GM19099 (cell line): Measurements from ENCODE around the gene IFITM2.
A peak's percentile ranks its signal among the peaks of the same experiment; 100 is the strongest.

Experiments
- POLR2A ChIP-seq: IDR thresholded peaks from 3 replicates; pipeline ENCODE4 v1.6.1; 2011; ENCODE audit warnings: low read depth; ENCODE audit not compliant: insufficient read length; ENCODE audit errors: extremely low read depth

IFITM2 gene

GRCh38 chr11:288478-289397 lies 18.9 kb upstream of the IFITM2 start, which contains the start of gene PGGHG:
PGGHG (plus strand) TSS chr11:289126; CDS start chr11:289817, 691 bp downstream.
- TF ChIP-seq POLR2A = peak; percentile 67

DNA sequence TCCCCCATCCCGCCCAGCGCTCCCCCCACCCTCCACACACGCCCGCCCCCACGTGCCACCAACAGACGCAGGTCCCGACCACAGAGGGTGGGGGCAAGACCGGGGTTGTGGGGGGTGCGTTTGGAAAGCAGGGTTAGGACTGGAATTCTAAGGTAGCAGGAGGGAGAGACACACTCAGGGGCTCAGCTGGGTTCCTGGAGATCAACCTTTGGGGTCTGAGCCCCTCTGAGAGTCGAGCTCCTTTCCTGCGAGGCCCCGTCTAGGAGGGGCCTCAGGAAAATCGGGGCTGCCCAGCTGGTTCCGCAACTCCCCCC lies 18.3 kb upstream of the IFITM2 start:
- TF ChIP-seq POLR2A = no peak

- no peak for TF ChIP-seq POLR2A
Measured at GRCh38 chr11:289712-290620, 17.6 kb upstream of the IFITM2 start.

GRCh38 chr11:290621-291231 lies 16.9 kb upstream of the IFITM2 start:
- no peak for TF ChIP-seq POLR2A

DNA sequence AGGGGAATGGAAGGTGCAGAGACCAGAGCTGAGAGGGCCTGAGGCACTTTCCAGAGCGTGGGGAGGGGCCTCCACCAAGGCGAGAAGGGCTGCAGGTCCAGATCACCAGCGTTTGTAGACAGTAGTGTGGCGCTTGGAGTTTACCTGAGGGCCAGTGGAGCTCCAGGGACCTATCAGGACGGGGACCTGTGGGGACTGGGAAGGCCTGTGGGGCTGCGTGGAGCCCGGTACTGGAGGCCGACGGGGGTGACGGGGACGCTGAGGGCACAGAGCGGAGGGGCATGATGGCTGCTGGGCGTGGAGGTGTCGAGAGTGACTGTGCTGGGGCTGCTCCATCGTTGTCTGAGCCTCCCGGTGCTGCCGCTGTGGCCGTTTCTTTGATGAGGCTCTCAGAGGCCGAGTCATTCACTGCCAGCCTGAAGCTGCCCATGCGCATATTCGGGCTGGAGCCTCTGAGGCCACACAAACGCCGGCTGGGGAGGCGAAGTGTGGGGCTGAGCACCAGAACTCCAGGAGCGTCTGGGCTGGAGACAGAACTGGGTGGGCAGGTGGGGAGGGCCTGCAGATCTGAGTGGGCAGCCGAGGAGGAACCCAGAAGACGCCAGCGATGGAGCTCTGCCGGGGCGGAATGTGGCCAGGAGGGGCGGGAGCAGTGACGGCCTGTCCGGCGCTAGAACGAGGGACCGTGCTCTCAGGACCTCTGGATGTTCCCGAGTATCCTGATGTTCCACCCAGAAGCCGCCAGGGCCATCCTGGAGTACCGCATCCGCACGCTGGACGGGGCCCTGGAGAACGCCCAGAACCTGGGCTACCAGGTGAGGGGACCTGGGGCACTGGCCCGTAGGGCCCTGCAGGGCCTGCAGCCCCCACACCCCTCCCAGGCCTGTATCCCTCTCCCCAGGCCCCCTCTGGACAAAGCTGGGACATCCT lies 16.1 kb upstream of the IFITM2 start:
- TF ChIP-seq POLR2A = no peak

- no peak for TF ChIP-seq POLR2A
Measured at GRCh38 chr11:292211-293121, 15.2 kb upstream of the IFITM2 start.

DNA sequence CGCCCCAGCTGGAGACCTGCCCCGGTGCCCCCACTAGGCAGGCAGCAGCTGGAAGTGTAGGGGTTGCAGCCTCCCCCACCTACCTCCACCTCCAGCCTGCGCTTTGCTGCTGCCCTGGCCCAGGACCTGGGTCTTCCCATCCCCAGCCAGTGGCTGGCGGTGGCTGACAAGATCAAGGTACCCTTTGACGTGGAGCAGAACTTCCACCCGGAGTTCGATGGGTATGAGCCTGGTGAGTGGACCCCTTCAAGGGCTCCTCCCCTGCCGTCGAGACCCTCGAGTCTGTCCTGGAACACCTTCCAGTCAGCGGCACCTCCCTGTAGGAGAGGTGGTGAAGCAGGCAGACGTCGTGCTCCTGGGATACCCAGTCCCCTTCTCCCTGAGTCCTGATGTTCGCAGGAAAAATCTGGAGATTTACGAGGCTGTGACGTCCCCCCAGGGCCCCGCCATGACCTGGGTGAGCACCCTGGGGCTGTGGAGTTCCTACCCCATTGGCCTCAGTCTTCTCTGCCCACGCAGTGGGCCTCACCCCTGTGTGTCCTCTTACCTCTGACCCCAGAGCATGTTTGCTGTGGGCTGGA lies 14.3 kb upstream of the IFITM2 start:
- TF ChIP-seq POLR2A = no peak

GRCh38 chr11:293852-294661 lies 13.6 kb upstream of the IFITM2 start:
- no peak for TF ChIP-seq POLR2A

DNA sequence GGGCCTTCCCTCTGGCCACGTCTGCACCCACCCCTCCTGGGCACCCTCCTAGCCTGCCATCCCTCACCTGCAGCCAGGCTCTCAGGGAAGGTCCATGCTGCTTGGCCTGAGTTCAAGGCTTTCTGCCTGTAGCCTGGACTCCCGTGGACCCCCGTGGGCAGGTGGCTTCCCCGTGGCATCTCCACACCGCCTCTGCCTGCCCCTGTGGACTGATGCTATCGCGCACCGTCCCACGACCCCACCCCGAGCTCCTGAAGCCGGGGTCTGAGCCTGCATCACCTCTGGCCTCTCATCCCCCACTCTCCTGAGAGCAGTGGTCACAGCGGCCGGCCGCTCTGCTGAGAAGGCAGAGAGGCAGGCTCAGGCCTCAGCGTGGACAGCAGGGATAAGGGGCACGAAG lies 12.8 kb upstream of the IFITM2 start:
- TF ChIP-seq POLR2A = no peak

DNA sequence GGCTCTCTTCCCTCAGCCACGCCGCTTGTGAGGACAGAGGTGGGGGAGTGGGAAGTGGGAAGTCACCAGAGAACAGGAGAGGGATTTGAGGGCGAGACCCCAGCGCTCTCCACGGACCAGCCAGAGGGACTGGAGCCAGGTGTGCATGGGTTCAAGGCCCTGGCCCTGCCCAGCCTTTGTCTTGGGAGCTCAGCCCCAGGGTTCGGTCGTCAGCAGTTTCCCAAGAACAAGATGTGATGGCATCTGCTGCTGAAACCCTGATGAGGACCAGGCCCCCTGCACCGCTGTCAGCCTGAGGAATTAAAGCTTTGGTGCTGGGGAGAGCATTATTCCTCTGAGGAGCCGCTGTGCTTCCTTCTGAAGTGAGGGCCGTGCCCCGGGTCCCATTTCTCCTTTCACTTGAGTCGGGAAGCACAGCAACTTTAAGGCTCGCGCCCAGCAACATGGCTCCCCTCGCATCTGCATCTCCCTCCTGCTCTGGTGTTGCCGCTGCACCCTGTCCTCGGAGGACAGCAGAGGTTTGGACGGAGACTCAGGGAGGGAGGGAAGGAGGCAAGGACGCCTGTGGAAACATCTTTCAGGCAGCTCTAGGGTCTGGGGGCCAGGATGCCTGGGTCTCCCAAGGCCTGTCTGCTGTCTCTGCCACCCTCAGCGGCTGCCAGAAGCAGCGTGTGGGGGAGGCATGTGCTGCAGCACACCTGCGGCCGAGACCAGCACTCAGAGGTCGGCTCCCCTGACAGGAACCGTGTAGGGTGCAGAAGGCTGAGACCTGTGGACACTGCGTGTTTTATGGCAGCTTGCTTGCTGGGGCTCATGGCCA lies 12.1 kb upstream of the IFITM2 start:
- TF ChIP-seq POLR2A = no peak
